SH-SY5Y (cell line): ENCODE results near the gene ZFPM1.

Source experiments
- GATA2 ChIP-seq: IDR thresholded peaks from 2 replicates; pipeline ENCODE4 v1.6.1; 2011; ENCODE audit warnings: mild to moderate bottlenecking, low read depth, low read length
- GATA3 ChIP-seq: IDR thresholded peaks from 2 replicates; pipeline ENCODE4 v1.6.1; 2011; ENCODE audit warnings: low read depth, mild to moderate bottlenecking, low read length, moderate library complexity

- no peak for TF ChIP-seq GATA2
- no peak for TF ChIP-seq GATA3
Observed at GRCh38 chr16:88499836-88500251, 46.8 kb downstream of the ZFPM1 start.
